WTC11 (cell line): ENCODE measurements around the gene OXT. TPM values are rescaled to one million over a fixed set of nuclear protein-coding genes. Genes with fewer than 3 reads are reported as not detected.

ENCODE experiments used
- ATAC-seq: fragments of 200-7000 bp; cut with Tn5 transposase; 2 replicates; pipeline ENCODE4 v1.10.0; 2021; ENCODE audit warnings: mild to moderate bottlenecking, moderate library complexity
- CTCF ChIA-PET: fragments of 300-600 bp; sonication (Branson Sonifier 250); formaldehyde crosslinking; loops from one replicate; lab custom pipeline; 2021; ENCODE audit warnings: antibody characterized with exemption; lab: Charles Lee
- POLR2A ChIA-PET: fragments of 350-600 bp; sonication (Branson Sonifier 250); formaldehyde crosslinking; loops from one replicate; lab custom pipeline; 2021; ENCODE audit warnings: antibody characterized with exemption; lab: Charles Lee
- DNase-seq: peaks from one replicate; pipeline ENCODE4 v3.0.0; 2021; ENCODE audit warnings: low spot score
- H3K27ac Mint-ChIP-seq: 2 replicates; pipeline ENCODE4 v1.8.0; 2021; ENCODE audit warnings: mixed read lengths
- H3K27me3 Mint-ChIP-seq: 2 replicates; pipeline ENCODE4 v1.8.0; 2021; ENCODE audit warnings: low read depth, mild to moderate bottlenecking, moderate library complexity, mixed read lengths
- H3K36me3 Mint-ChIP-seq: 2 replicates; pipeline ENCODE4 v1.8.0; 2021; ENCODE audit warnings: mixed read lengths
- H3K4me1 Mint-ChIP-seq: 2 replicates; pipeline ENCODE4 v1.8.0; 2022; ENCODE audit warnings: mixed read lengths
- H3K4me3 Mint-ChIP-seq: 2 replicates; pipeline ENCODE4 v1.8.0; 2021; ENCODE audit warnings: mild to moderate bottlenecking, moderate library complexity, mixed read lengths
- H3K9me3 Mint-ChIP-seq: 2 replicates; pipeline ENCODE4 v1.8.0; 2021; ENCODE audit warnings: mixed read lengths
- ATF1 ChIP-seq: sonication (generic); formaldehyde crosslinking; IDR thresholded peaks from 2 replicates; pipeline ENCODE4 v1.8.1; 2023; ENCODE audit warnings: mild to moderate bottlenecking, moderate library complexity, missing genetic modification reagents
- ELF4 ChIP-seq: sonication (generic); formaldehyde crosslinking; IDR thresholded peaks from 2 replicates; pipeline ENCODE4 v1.8.1; 2022; ENCODE audit warnings: low read depth, mild to moderate bottlenecking, moderate library complexity, missing genetic modification reagents
- GABPB1 ChIP-seq: sonication (generic); formaldehyde crosslinking; IDR thresholded peaks from 2 replicates; pipeline ENCODE4 v1.8.1; 2023; ENCODE audit warnings: mild to moderate bottlenecking, missing genetic modification reagents
- GRHL2 ChIP-seq: fragments of 250-450 bp; sonication (Bioruptor Pico); IDR thresholded peaks from 2 replicates; pipeline ENCODE4 v1.8.0; 2022; ENCODE audit warnings: mild to moderate bottlenecking, moderate library complexity; ENCODE audit not compliant: insufficient replicate concordance, severe bottlenecking
- IRF2 ChIP-seq: sonication (generic); formaldehyde crosslinking; IDR thresholded peaks from 2 replicates; pipeline ENCODE4 v1.8.0; 2022; ENCODE audit warnings: low read depth, missing genetic modification reagents, borderline replicate concordance
- MLX ChIP-seq: sonication (generic); formaldehyde crosslinking; IDR thresholded peaks from 2 replicates; pipeline ENCODE4 v1.8.1; 2023; ENCODE audit warnings: mild to moderate bottlenecking, missing genetic modification reagents, moderate library complexity
- SP1 ChIP-seq: sonication (generic); formaldehyde crosslinking; conservative IDR thresholded peaks from 2 replicates; pipeline ENCODE4 v1.8.1; 2022; ENCODE audit warnings: missing genetic modification reagents
- ZBTB21 ChIP-seq: sonication (generic); formaldehyde crosslinking; IDR thresholded peaks from 2 replicates; pipeline ENCODE4 v1.8.1; 2023; ENCODE audit warnings: mild to moderate bottlenecking, missing genetic modification reagents, borderline replicate concordance
- ZNF232 ChIP-seq: sonication (generic); formaldehyde crosslinking; IDR thresholded peaks from 2 replicates; pipeline ENCODE4 v1.8.0; 2022; ENCODE audit warnings: mild to moderate bottlenecking, missing genetic modification reagents
- ZNF512 ChIP-seq: sonication (generic); formaldehyde crosslinking; IDR thresholded peaks from 2 replicates; pipeline ENCODE4 v1.8.1; 2022; ENCODE audit warnings: missing genetic modification reagents, borderline replicate concordance
- total RNA-seq: library from RNA; stranded (reverse); gene quantifications from 3 replicates; pipeline ENCODE4 v1.2.3, GENCODE V29; 2021
- TF ChIP-seq, protein P1 (sequence below): sonication (generic); formaldehyde crosslinking; IDR thresholded peaks from 2 replicates; pipeline ENCODE4 v1.8.1; 2022; ENCODE audit warnings: mild to moderate bottlenecking, missing genetic modification reagents, moderate library complexity, borderline replicate concordance
- TF ChIP-seq, protein P2 (sequence below): sonication (generic); formaldehyde crosslinking; conservative IDR thresholded peaks from 2 replicates; pipeline ENCODE4 v1.8.1; 2023; ENCODE audit warnings: mild to moderate bottlenecking, low read depth, missing genetic modification reagents, moderate library complexity
- TF ChIP-seq, protein P3 (sequence below): sonication (generic); formaldehyde crosslinking; IDR thresholded peaks from 2 replicates; pipeline ENCODE4 v1.8.0; 2022; ENCODE audit warnings: mild to moderate bottlenecking, missing genetic modification reagents
- TF ChIP-seq, protein P4 (sequence below): sonication (generic); formaldehyde crosslinking; IDR thresholded peaks from 2 replicates; pipeline ENCODE4 v1.8.0; 2022; ENCODE audit warnings: missing genetic modification reagents
- TF ChIP-seq, protein P5 (sequence below): sonication (generic); formaldehyde crosslinking; IDR thresholded peaks from 2 replicates; pipeline ENCODE4 v1.8.0; 2022; ENCODE audit warnings: mild to moderate bottlenecking, missing genetic modification reagents
- TF ChIP-seq, protein P6 (sequence below): fragments of 250-450 bp; sonication (Bioruptor Pico); IDR thresholded peaks from 2 replicates; pipeline ENCODE4 v1.9.0; 2021; ENCODE audit warnings: moderate library complexity, mild to moderate bottlenecking, inconsistent platforms, borderline replicate concordance
- TF ChIP-seq, protein P7 (sequence below): sonication (generic); formaldehyde crosslinking; IDR thresholded peaks from 2 replicates; pipeline ENCODE4 v1.8.1; 2022; ENCODE audit warnings: low read depth, mild to moderate bottlenecking, moderate library complexity, missing genetic modification reagents, borderline replicate concordance

Gene OXT
- total RNA-seq, 1 experiment from 2014 or later = not detected

GRCh38 chr20:3039426-3039825, 32.0 kb upstream of the OXT start:
- TF ChIP-seq, protein P1, sequence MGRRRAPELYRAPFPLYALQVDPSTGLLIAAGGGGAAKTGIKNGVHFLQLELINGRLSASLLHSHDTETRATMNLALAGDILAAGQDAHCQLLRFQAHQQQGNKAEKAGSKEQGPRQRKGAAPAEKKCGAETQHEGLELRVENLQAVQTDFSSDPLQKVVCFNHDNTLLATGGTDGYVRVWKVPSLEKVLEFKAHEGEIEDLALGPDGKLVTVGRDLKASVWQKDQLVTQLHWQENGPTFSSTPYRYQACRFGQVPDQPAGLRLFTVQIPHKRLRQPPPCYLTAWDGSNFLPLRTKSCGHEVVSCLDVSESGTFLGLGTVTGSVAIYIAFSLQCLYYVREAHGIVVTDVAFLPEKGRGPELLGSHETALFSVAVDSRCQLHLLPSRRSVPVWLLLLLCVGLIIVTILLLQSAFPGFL = no peak
- TF ChIP-seq GABPB1 (CRISPR knock-in tag) = no peak
- TF ChIP-seq, protein P2, sequence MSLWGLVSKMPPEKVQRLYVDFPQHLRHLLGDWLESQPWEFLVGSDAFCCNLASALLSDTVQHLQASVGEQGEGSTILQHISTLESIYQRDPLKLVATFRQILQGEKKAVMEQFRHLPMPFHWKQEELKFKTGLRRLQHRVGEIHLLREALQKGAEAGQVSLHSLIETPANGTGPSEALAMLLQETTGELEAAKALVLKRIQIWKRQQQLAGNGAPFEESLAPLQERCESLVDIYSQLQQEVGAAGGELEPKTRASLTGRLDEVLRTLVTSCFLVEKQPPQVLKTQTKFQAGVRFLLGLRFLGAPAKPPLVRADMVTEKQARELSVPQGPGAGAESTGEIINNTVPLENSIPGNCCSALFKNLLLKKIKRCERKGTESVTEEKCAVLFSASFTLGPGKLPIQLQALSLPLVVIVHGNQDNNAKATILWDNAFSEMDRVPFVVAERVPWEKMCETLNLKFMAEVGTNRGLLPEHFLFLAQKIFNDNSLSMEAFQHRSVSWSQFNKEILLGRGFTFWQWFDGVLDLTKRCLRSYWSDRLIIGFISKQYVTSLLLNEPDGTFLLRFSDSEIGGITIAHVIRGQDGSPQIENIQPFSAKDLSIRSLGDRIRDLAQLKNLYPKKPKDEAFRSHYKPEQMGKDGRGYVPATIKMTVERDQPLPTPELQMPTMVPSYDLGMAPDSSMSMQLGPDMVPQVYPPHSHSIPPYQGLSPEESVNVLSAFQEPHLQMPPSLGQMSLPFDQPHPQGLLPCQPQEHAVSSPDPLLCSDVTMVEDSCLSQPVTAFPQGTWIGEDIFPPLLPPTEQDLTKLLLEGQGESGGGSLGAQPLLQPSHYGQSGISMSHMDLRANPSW (CRISPR knock-in tag) = no peak
- no peak for DNase-seq
- H3K36me3 Mint-ChIP-seq = peaks cover 45% of the 10 kb centered on the region
- no peak overlapping the region for H3K4me3 Mint-ChIP-seq
- H3K27ac Mint-ChIP-seq = no peak overlapping the region; the same call in 1 of the 2 replicates
- H3K9me3 Mint-ChIP-seq = no peaks in the 10 kb centered on the region
- ATAC-seq = no peak
- CTCF ChIA-PET = interaction anchor here (1.6 kb wide), 1 partner anchor 174 kb away, joined by 5 read pairs; no protein-coding TSS in a partner anchor
- H3K27me3 Mint-ChIP-seq = no peaks in the 10 kb centered on the region
- peaks cover 15% of the 10 kb centered on the region for H3K4me1 Mint-ChIP-seq
- POLR2A ChIA-PET = no interaction called here

DNA sequence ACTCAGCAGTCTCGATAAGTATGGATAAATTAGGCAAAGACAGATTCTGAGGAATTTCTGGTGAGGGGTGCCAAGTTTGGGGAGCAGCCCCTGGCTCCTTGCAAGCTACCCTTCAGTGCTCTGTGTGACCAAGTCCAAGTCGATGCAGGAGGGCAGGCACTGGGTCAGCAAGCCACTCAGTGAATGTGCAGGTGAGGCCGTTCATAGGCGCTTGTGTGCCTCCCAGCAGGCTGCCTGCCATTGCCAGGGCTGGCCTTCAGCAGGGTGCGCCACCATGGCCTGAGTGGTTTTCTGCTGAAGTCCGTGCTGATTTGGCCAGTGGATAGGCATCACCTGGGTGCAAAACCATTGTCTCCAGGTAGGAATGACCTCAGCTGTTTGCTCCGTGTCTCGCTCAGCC, 31.3 kb upstream of the OXT start:
- peak overlapping the region; percentile 9; the same call in 1 of the 2 replicates for H3K27ac Mint-ChIP-seq
- H3K4me1 Mint-ChIP-seq = peaks cover 18% of the 10 kb centered on the region
- DNase-seq = no peak
- no peaks in the 10 kb centered on the region for H3K27me3 Mint-ChIP-seq
- ATAC-seq = no peak
- TF ChIP-seq ZNF512 (CRISPR knock-in tag) (no peak), ZNF232 (CRISPR knock-in tag) (no peak)
- TF ChIP-seq, protein P3, sequence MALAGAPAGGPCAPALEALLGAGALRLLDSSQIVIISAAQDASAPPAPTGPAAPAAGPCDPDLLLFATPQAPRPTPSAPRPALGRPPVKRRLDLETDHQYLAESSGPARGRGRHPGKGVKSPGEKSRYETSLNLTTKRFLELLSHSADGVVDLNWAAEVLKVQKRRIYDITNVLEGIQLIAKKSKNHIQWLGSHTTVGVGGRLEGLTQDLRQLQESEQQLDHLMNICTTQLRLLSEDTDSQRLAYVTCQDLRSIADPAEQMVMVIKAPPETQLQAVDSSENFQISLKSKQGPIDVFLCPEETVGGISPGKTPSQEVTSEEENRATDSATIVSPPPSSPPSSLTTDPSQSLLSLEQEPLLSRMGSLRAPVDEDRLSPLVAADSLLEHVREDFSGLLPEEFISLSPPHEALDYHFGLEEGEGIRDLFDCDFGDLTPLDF (CRISPR knock-in tag) = no peak
- ChIA-PET POLR2A (no interaction called here), CTCF (no interaction called here)
- peaks cover 40% of the 10 kb centered on the region for H3K36me3 Mint-ChIP-seq
- H3K9me3 Mint-ChIP-seq = no peaks in the 10 kb centered on the region
- no peak overlapping the region for H3K4me3 Mint-ChIP-seq

GRCh38 chr20:3041854-3042409, 29.5 kb upstream of the OXT start:
- Mint-ChIP-seq H3K27me3 (no peaks in the 10 kb centered on the region), H3K36me3 (peaks cover 30% of the 10 kb centered on the region), H3K9me3 (no peaks in the 10 kb centered on the region), H3K4me1 (peaks cover 24% of the 10 kb centered on the region), H3K27ac (peak overlapping the region; percentile 86), H3K4me3 (peak overlapping the region; percentile 48)
- ChIA-PET CTCF (interaction anchor here (0.6 to 2.7 kb wide), 11 partner anchors 10 to 368 kb away, joined by 3 to 13 read pairs (median 3); partner anchors contain the start of gene TMEM239), POLR2A (no interaction called here)
- peak; percentile 18 for DNase-seq
- no peak for ATAC-seq
- TF ChIP-seq, protein P4, sequence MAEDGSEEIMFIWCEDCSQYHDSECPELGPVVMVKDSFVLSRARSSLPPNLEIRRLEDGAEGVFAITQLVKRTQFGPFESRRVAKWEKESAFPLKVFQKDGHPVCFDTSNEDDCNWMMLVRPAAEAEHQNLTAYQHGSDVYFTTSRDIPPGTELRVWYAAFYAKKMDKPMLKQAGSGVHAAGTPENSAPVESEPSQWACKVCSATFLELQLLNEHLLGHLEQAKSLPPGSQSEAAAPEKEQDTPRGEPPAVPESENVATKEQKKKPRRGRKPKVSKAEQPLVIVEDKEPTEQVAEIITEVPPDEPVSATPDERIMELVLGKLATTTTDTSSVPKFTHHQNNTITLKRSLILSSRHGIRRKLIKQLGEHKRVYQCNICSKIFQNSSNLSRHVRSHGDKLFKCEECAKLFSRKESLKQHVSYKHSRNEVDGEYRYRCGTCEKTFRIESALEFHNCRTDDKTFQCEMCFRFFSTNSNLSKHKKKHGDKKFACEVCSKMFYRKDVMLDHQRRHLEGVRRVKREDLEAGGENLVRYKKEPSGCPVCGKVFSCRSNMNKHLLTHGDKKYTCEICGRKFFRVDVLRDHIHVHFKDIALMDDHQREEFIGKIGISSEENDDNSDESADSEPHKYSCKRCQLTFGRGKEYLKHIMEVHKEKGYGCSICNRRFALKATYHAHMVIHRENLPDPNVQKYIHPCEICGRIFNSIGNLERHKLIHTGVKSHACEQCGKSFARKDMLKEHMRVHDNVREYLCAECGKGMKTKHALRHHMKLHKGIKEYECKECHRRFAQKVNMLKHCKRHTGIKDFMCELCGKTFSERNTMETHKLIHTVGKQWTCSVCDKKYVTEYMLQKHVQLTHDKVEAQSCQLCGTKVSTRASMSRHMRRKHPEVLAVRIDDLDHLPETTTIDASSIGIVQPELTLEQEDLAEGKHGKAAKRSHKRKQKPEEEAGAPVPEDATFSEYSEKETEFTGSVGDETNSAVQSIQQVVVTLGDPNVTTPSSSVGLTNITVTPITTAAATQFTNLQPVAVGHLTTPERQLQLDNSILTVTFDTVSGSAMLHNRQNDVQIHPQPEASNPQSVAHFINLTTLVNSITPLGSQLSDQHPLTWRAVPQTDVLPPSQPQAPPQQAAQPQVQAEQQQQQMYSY (CRISPR knock-in tag) = no peak
- TF ChIP-seq ZBTB21 (no peak), MLX (CRISPR knock-in tag) (no peak), SP1 (CRISPR knock-in tag) (no peak), IRF2 (no peak), GRHL2 (no peak), ATF1 (CRISPR knock-in tag) (no peak), ELF4 (no peak)
- TF ChIP-seq, protein P5, sequence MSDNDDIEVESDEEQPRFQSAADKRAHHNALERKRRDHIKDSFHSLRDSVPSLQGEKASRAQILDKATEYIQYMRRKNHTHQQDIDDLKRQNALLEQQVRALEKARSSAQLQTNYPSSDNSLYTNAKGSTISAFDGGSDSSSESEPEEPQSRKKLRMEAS (CRISPR knock-in tag) = no peak
- TF ChIP-seq, protein P6, sequence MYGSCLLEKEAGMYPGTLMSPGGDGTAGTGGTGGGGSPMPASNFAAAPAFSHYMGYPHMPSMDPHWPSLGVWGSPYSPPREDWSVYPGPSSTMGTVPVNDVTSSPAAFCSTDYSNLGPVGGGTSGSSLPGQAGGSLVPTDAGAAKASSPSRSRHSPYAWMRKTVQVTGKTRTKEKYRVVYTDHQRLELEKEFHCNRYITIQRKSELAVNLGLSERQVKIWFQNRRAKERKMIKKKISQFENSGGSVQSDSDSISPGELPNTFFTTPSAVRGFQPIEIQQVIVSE (CRISPR knock-in tag) = no peak
- TF ChIP-seq, protein P7, sequence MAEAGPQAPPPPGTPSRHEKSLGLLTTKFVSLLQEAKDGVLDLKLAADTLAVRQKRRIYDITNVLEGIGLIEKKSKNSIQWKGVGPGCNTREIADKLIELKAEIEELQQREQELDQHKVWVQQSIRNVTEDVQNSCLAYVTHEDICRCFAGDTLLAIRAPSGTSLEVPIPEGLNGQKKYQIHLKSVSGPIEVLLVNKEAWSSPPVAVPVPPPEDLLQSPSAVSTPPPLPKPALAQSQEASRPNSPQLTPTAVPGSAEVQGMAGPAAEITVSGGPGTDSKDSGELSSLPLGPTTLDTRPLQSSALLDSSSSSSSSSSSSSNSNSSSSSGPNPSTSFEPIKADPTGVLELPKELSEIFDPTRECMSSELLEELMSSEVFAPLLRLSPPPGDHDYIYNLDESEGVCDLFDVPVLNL (CRISPR knock-in tag) = no peak
